Muscle of leg (tissue), 16 donors: ENCODE measurements around the gene GZMA. TPM values are rescaled to one million over a fixed set of nuclear protein-coding genes. Genes with fewer than 3 reads are reported as not detected.

ENCODE experiments used
- DNase-seq: peaks from one replicate; pipeline ENCODE4 v3.0.0; 2013
- H3K27ac ChIP-seq: one replicate; pipeline ENCODE4 v1.5.1; 2013; ENCODE audit warnings: mild to moderate bottlenecking, low read length, control low read depth
- H3K27me3 ChIP-seq: one replicate; pipeline ENCODE4 v1.6.1; 2013; ENCODE audit warnings: low read length; ENCODE audit not compliant: control insufficient read depth, insufficient read depth
- H3K36me3 ChIP-seq: one replicate; pipeline ENCODE4 v1.6.1; 2013; ENCODE audit warnings: low read length; ENCODE audit not compliant: control insufficient read depth, insufficient read depth
- H3K4me1 ChIP-seq: one replicate; pipeline ENCODE4 v1.6.1; 2013; ENCODE audit warnings: low read length; ENCODE audit not compliant: control insufficient read depth, insufficient read depth
- H3K4me3 ChIP-seq: one replicate; pipeline ENCODE4 v1.5.1; 2013; ENCODE audit warnings: low read length, control low read depth
- H3K9me3 ChIP-seq: replicated peaks from 2 replicates; pipeline ENCODE4 v1.6.1; 2013; ENCODE audit warnings: low read depth, low read length; ENCODE audit not compliant: control insufficient read depth
- WGBS: methylation state at CpG from one replicate; pipeline ENCODE4 v1.1.5; 2013; ENCODE audit warnings: missing lambda C conversion rate; ENCODE audit not compliant: insufficient coverage; 5-methylcytosine and 5-hydroxymethylcytosine counted together
- long read RNA-seq, 11 donors: transcript quantifications; one replicate each; lab custom pipeline, GENCODE V29; 2026
- polyA plus RNA-seq, 8 donors: library from polyadenylated mRNA; unstranded; fragments of 120-200 nt; gene quantifications; one replicate each; pipeline versions ENCODE4 v1.2.1 to v1.2.3, GENCODE V29; 2013; ENCODE audit warnings: inconsistent platforms in 1 of 8, low replicate concordance in 1 of 8; ENCODE audit not compliant: insufficient read length in 8 of 8, insufficient read depth in 1 of 8
- total RNA-seq: library from RNA; stranded (reverse); fragments of 120-200 nt; gene quantifications from one replicate; pipeline ENCODE4 v1.2.4, GENCODE V29; 2013

The GZMA gene
- total RNA-seq, result 0.75 TPM
- polyA plus RNA-seq, result 1 to 10 TPM in 3 of 8 donors, under 1 TPM in 4, not detected in 1; 0.25 to 2.1 (median 0.94) TPM
- long read RNA-seq, donor 1, result 0 reads
- long read RNA-seq, donor 2, result 0 reads
- long read RNA-seq, donor 3, partial matches to known transcripts, result 0 of 1 reads
- long read RNA-seq, donor 3, other reads (novel, unspliced or antisense), result 0 of 1 reads
- long read RNA-seq, donor 4, result 0 reads
- long read RNA-seq, donor 5, result 0 reads
- long read RNA-seq, donor 6, result 0 reads
- long read RNA-seq, donor 7, partial matches to known transcripts, result 0 of 1 reads
- long read RNA-seq, donor 7, other reads (novel, unspliced or antisense), result 0 of 1 reads
- long read RNA-seq, donor 8, result 0 reads
- long read RNA-seq, donor 9, result 0 reads
- long read RNA-seq, donor 10, partial matches to known transcripts, result 0 of 1 reads
- long read RNA-seq, donor 10, other reads (novel, unspliced or antisense), result 0 of 1 reads
- long read RNA-seq, donor 11, result 0 reads

GRCh38 chr5:55102348-55102747 lies at the start of gene GZMA:
Gene GZMA (plus strand): TSS chr5:55102646. CDS start chr5:55102683, 37 bp downstream.
- Histone ChIP-seq H3K36me3 (no peaks in the 10 kb centered on the region), H3K4me1 (no peaks in the 10 kb centered on the region), H3K27me3 (no peaks in the 10 kb centered on the region), H3K27ac (no peak within 1 kb of the TSS), H3K9me3 (peaks cover 2% of the 10 kb centered on the region), H3K4me3 (no peak within 1 kb of the TSS)
- 80% methylated on average over 1 of the region's 3 CpGs for WGBS
- no peak for DNase-seq

GRCh38 chr5:55055183-55055582 lies 47.3 kb upstream of the GZMA start:
- no peak overlapping the region for H3K27ac ChIP-seq
- no peaks in the 10 kb centered on the region for H3K36me3 ChIP-seq
- H3K4me3 ChIP-seq, result no peak overlapping the region
- no peak for DNase-seq
- no CpG with 5 or more reads among the region's 2 CpGs for WGBS
- no peaks in the 10 kb centered on the region for H3K27me3 ChIP-seq
- no peaks in the 10 kb centered on the region for H3K4me1 ChIP-seq
- H3K9me3 ChIP-seq, result peaks cover 2% of the 10 kb centered on the region

DNA sequence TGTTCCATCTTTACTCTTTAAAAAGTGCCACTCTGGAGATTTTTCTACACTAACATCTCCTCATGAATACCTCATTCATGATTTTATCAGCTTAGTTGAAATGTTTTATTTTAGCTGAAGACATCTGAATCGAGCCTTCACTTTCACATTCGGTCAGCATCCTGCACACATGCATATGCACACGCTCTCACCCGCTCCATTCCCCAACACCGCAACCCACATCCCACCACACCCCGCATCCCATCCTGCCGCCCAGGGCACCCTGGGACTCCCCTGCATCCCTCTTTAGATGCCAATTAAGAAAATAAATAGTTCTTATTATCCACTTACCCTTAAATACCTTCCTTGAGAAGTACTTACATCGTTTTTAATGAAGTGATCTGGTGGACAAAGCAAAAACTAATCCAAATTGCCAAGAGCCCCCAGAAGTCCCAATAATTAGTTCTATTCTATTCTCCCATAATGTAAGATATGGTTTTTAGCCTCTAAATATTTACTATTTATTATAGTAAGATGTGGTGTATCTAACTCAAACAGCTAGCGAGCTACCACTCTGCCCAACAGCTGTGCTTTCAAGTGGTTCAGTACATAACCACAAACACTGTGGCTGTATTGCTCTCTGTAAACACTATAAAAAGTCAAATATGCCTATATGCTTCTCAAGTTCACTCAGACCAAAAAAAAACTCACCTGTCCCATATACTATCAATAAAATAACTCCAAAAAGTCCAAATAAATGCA lies 40.2 kb upstream of the GZMA start:
- Histone ChIP-seq H3K36me3 (no peaks in the 10 kb centered on the region), H3K4me1 (no peaks in the 10 kb centered on the region), H3K27me3 (no peaks in the 10 kb centered on the region), H3K4me3 (no peak overlapping the region), H3K27ac (no peak overlapping the region), H3K9me3 (no peaks in the 10 kb centered on the region)
- no peak for DNase-seq
- 80% methylated on average over 1 of the region's 9 CpGs for WGBS

DNA sequence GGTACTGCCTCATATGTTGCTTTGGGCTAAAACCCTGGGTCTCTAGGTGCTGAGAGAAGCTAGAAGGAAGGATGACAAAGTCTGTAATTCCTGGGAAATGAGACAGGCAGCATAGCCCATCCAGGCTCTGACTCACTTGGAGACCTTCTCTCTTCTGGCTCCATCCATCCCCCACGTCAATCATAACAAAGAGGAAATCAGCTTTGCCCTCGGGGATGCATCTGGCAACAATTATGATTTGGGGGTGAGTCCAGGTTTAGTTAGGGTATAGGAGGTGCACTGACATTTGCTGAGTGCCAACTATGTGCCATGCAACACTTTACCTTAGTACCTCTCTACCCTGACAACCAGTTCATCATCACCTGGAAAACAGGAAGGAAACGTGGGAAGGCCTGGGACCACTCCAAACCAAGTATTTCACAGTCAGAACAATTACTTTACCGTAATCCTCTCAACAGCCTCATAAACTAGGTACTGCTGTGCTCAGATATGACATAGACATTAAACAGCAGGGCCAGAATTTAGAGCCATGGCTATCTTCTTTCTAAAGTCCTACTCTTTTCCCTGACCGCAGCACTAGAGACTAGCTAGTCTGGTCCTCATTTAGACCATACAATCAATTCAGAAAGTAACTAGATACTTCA lies 39.1 kb upstream of the GZMA start:
- no peak overlapping the region for H3K4me3 ChIP-seq
- 50% methylated on average over 1 of the region's 5 CpGs for WGBS
- DNase-seq, result no peak
- H3K36me3 ChIP-seq, result no peaks in the 10 kb centered on the region
- H3K27ac ChIP-seq, result no peak overlapping the region
- no peaks in the 10 kb centered on the region for H3K27me3 ChIP-seq
- H3K4me1 ChIP-seq, result no peaks in the 10 kb centered on the region
- H3K9me3 ChIP-seq, result no peaks in the 10 kb centered on the region

- DNase-seq, result no peak
- Histone ChIP-seq H3K4me1 (no peaks in the 10 kb centered on the region), H3K4me3 (no peak overlapping the region), H3K27ac (no peak overlapping the region), H3K27me3 (no peaks in the 10 kb centered on the region), H3K36me3 (no peaks in the 10 kb centered on the region), H3K9me3 (no peaks in the 10 kb centered on the region)
- 50% methylated on average over 1 of the region's 2 CpGs for WGBS
These were observed 38.5 kb upstream of the GZMA start for GRCh38 chr5:55063899-55064298.

- Histone ChIP-seq H3K27me3 (no peaks in the 10 kb centered on the region), H3K27ac (no peak overlapping the region), H3K36me3 (no peaks in the 10 kb centered on the region), H3K9me3 (no peaks in the 10 kb centered on the region), H3K4me3 (no peak overlapping the region), H3K4me1 (no peaks in the 10 kb centered on the region)
- no CpG with 5 or more reads among the region's 3 CpGs for WGBS
- no peak for DNase-seq
These were observed 37.9 kb upstream of the GZMA start for GRCh38 chr5:55064523-55064922.

DNA sequence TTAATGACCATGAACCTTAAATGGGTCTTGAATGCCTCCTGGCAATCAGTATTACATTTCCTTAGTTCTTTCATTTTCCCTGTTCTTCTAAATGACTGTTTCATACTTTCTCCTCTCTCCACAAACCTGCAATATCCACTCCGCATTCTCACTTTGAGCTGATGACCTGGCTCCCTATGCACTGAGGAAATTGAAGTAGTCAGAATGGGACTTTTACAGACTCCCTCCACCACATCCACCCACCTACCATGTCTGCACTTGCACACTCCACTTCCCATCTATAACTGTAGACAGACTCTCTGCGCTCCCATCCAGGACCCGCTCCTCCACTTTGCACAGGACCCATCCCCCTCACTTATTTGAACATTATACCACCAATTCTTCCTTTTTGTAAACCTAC lies 36.2 kb upstream of the GZMA start:
- Histone ChIP-seq H3K4me3 (no peak overlapping the region), H3K36me3 (no peaks in the 10 kb centered on the region), H3K4me1 (no peaks in the 10 kb centered on the region), H3K9me3 (no peaks in the 10 kb centered on the region), H3K27me3 (no peaks in the 10 kb centered on the region), H3K27ac (no peak overlapping the region)
- DNase-seq, result no peak
- WGBS, result 94% methylated on average over 2 of the region's 3 CpGs

GRCh38 chr5:55070968-55071367 lies 31.5 kb upstream of the GZMA start:
- Histone ChIP-seq H3K27ac (no peak overlapping the region), H3K27me3 (no peaks in the 10 kb centered on the region), H3K4me3 (no peak overlapping the region), H3K9me3 (no peaks in the 10 kb centered on the region), H3K36me3 (no peaks in the 10 kb centered on the region), H3K4me1 (peaks cover 3% of the 10 kb centered on the region)
- no peak for DNase-seq
- WGBS, result no CpG with 5 or more reads among the region's 1 CpG

- WGBS, result no CpG with 5 or more reads among the region's 1 CpG
- Histone ChIP-seq H3K27me3 (no peaks in the 10 kb centered on the region), H3K9me3 (no peaks in the 10 kb centered on the region), H3K4me3 (no peak overlapping the region), H3K4me1 (peaks cover 3% of the 10 kb centered on the region), H3K36me3 (no peaks in the 10 kb centered on the region), H3K27ac (no peak overlapping the region)
- peak; percentile 5 for DNase-seq
These were observed 31.0 kb upstream of the GZMA start for GRCh38 chr5:55071413-55071812.

DNA sequence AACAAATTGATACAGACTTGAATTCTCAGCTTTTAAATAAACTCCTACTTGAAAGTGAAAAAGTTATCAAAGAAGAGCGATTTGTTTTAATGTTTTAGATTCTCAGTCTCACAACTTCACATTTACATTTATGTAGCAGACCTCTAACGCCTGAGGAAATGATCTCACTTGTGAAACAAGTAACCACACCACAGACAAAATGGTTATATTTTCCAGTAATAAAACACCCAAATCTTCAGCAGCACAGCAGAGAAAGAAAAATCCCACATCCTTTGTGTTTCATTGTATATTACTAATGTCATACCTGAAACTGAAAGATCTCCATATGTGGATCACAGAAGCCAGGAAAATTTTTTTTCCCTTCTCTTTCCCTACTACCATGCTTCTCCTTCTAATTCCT lies 29.8 kb upstream of the GZMA start:
- H3K36me3 ChIP-seq, result no peaks in the 10 kb centered on the region
- H3K4me1 ChIP-seq, result peaks cover 3% of the 10 kb centered on the region
- H3K9me3 ChIP-seq, result no peaks in the 10 kb centered on the region
- no peak overlapping the region for H3K27ac ChIP-seq
- H3K4me3 ChIP-seq, result no peak overlapping the region
- no peaks in the 10 kb centered on the region for H3K27me3 ChIP-seq
- no CpG with 5 or more reads among the region's 2 CpGs for WGBS
- DNase-seq, result peak; percentile 3
